Suprapubic skin (tissue), 4 donors: ENCODE data around the gene EEA1.
"Not testable (repeated sequence)": the region's sequence is repeated elsewhere in the genome, so short reads cannot be mapped to it uniquely, and the experiment has no call there.

ENCODE experiments used
- POLR2A ChIP-seq, 2 donors: fragments of 450-650 bp; IDR thresholded peaks; one replicate each; pipeline ENCODE4 v1.6.1; 2017; ENCODE audit warnings: antibody characterized with exemption in 2 of 2, mild to moderate bottlenecking in 2 of 2, moderate library complexity in 2 of 2
- POLR2AphosphoS5 ChIP-seq, 3 donors: sonication (generic); formaldehyde crosslinking; IDR thresholded peaks; one replicate each; pipeline ENCODE4 v1.6.1; 2017; ENCODE audit warnings: antibody characterized with exemption in 3 of 3
- TF ChIP-seq, protein P1 (sequence below), 2 donors: fragments of 200-600 bp in 1 of 2; fragments of 450-650 bp in 1 of 2; sonication (generic) in 1 of 2; IDR thresholded peaks; one replicate each; pipeline ENCODE4 v1.5.1; 2016 to 2019; ENCODE audit warnings: antibody characterized with exemption in 2 of 2, mild to moderate bottlenecking in 1 of 2, moderate library complexity in 1 of 2

DNA sequence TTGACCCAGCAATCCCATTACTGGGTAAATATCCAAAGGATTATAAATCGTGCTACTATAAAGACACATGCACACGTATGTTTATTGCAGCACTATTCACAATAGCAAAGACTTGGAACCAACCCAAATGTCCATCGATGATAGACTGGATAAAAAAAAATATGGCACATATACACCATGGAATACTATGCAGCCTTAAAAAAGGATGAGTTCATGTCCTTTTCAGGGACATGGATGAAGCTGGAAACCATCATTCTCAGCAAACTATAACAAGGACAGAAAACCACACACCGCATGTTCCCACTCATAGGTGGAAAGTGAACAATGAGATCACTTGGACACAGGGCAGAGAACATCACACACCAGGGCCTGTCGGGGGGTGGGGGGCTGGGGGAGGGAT lies 134.7 kb downstream of the EEA1 start:
- not testable (repeated sequence) for TF ChIP-seq POLR2A, POLR2AphosphoS5 (IDR thresholded peaks at IDR 0.05)
- TF ChIP-seq, protein P1, sequence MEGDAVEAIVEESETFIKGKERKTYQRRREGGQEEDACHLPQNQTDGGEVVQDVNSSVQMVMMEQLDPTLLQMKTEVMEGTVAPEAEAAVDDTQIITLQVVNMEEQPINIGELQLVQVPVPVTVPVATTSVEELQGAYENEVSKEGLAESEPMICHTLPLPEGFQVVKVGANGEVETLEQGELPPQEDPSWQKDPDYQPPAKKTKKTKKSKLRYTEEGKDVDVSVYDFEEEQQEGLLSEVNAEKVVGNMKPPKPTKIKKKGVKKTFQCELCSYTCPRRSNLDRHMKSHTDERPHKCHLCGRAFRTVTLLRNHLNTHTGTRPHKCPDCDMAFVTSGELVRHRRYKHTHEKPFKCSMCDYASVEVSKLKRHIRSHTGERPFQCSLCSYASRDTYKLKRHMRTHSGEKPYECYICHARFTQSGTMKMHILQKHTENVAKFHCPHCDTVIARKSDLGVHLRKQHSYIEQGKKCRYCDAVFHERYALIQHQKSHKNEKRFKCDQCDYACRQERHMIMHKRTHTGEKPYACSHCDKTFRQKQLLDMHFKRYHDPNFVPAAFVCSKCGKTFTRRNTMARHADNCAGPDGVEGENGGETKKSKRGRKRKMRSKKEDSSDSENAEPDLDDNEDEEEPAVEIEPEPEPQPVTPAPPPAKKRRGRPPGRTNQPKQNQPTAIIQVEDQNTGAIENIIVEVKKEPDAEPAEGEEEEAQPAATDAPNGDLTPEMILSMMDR (IDR thresholded peaks at IDR 0.05) = not testable (repeated sequence)
